KG1 (cell line): ENCODE data around the gene CACNG8.
"Not testable (repeated sequence)": the region's sequence is repeated elsewhere in the genome, so short reads cannot be mapped to it uniquely, and the experiment has no call there.

Experiments
- DNase-seq: peaks from one replicate; lab custom pipeline; 2025; lab: John Stamatoyannopoulos, UW

The CACNG8 gene

GRCh38 chr19:54035215-54036178 lies 72.8 kb downstream of the CACNG8 start:
- no peak for DNase-seq

- not testable (repeated sequence) for DNase-seq
Measured at GRCh38 chr19:54036542-54036941, 73.8 kb downstream of the CACNG8 start.
